Heart right ventricle (tissue), 16 donors: ENCODE data around the gene CPT1A. TPM values are rescaled to one million over a fixed set of nuclear protein-coding genes. Genes with fewer than 3 reads are reported as not detected.
A peak's percentile ranks its signal among the peaks of the same experiment; 100 is the strongest.

ENCODE experiments used
- ATAC-seq, 8 donors: fragments of 200-7000 bp; cut with Tn5 transposase; one replicate each; pipeline ENCODE4 v1.9.1; 2020; ENCODE audit warnings: mild to moderate bottlenecking in 8 of 8, moderate library complexity in 8 of 8, moderate number of reproducible peaks in 1 of 8
- DNase-seq, 2 donors: peaks; one replicate each; pipeline ENCODE4 v3.0.0-alpha.2; 2020
- H3K27ac ChIP-seq, 10 donors: fragments of 200-600 bp; sonication (generic) in 2 of 10; one replicate each; pipeline versions ENCODE4 v1.5.0 to v1.8.0; 2020 to 2022; ENCODE audit warnings: mild to moderate bottlenecking in 3 of 10
- H3K27me3 ChIP-seq, 7 donors: fragments of 200-600 bp; one replicate each; pipeline ENCODE4 v1.8.0; 2021 to 2022; ENCODE audit warnings: mild to moderate bottlenecking in 2 of 7
- H3K36me3 ChIP-seq, 9 donors: fragments of 200-600 bp; sonication (generic) in 1 of 9; one replicate each; pipeline versions ENCODE4 v1.5.0 to v1.8.0; 2020 to 2022; ENCODE audit warnings: mild to moderate bottlenecking in 2 of 9
- H3K4me1 ChIP-seq, 9 donors: fragments of 200-600 bp; sonication (generic) in 1 of 9; one replicate each; pipeline versions ENCODE4 v1.5.0 to v1.8.0; 2020 to 2022; ENCODE audit warnings: mild to moderate bottlenecking in 4 of 9
- H3K4me3 ChIP-seq, 10 donors: fragments of 200-600 bp; sonication (generic) in 2 of 10; one replicate each; pipeline versions ENCODE4 v1.5.0 to v1.8.0; 2020 to 2022; ENCODE audit warnings: mild to moderate bottlenecking in 7 of 10, moderate library complexity in 2 of 10
- H3K9me3 ChIP-seq, 11 donors: fragments of 200-600 bp in 10 of 11; sonication (generic) in 2 of 11; one replicate each; pipeline versions ENCODE4 v1.5.0 to v1.8.0; 2013 to 2022; ENCODE audit warnings: mild to moderate bottlenecking in 2 of 11, control low read depth in 1 of 11, moderate library complexity in 1 of 11
- CTCF ChIP-seq, 9 donors: fragments of 200-600 bp; sonication (generic) in 2 of 9; IDR thresholded peaks; one replicate each; pipeline versions ENCODE4 v1.5.0 to v1.8.0; 2021 to 2022; ENCODE audit warnings: antibody characterized with exemption in 9 of 9, mild to moderate bottlenecking in 5 of 9, moderate library complexity in 1 of 9
- WGBS, 2 donors: extraction: QIAGEN DNeasy Blood & Tissue Kit; methylation state at CpG; one replicate each; pipeline ENCODE4 v1.1.7; 2013; ENCODE audit warnings: inconsistent platforms in 1 of 2; 5-methylcytosine and 5-hydroxymethylcytosine counted together
- intact Hi-C, 10 donors: fragments of 100-400 bp; cut with DNase I; formaldehyde crosslinking; loops; one replicate each; pipeline versions ENCODE4 v1.11.1 to v1.14.2; 2022
- polyA plus RNA-seq, 2 donors: library from polyadenylated mRNA; stranded (reverse); fragments of 200-250 nt; gene quantifications; one replicate each; pipeline ENCODE4 v1.2.3, GENCODE V29; 2013
- total RNA-seq, 10 donors: library from RNA; stranded (reverse); fragmentation: NEBNext Ultra II Directional in 3 of 10; extraction: Animal tissue kit (Norgen Biotek cat#: 25700) in 3 of 10; gene quantifications; one replicate each; pipeline versions ENCODE4 v1.2.1 to v1.2.4, GENCODE V29; 2021 to 2023
- donor health status: Arrhythmogenic right ventricular cardiomyopathy.
- donor health status: ischemic (EF 13 %, LVEDD 7.1; RV severe dilation, severe dysfunction).
- donor health status: healthy with polysubstance abuse.
- donor health status: DM: no; HTN: yes; CAD: no.
- donor health status: DM: no; HTN: no; CAD: no.
- donor health status: ischemic (EF 25% LVEDD 6.9; RV normal size, moderate dysfunction).
- donor health status: ischemic (EF 25% LVEDD 5.7; RV mildly dilated, moderate dysfunction).
- donor health status: healthy.
- donor health status: DM: yes; HTN: yes; CAD: no.
- donor health status: Ischemic cardiomyopathy.
- donor health status: ischemic (EF 35%, LVEDD 5.7; RV mildly dilated, moderate dysfunction).
- donor health status: nonischemic (EF 11% LVEDD 7.7; RV severe dilation, severe dysfunction).
- donor health status: DM: yes; HTN: yes; CAD: no.
- donor health status: PGD.
- donor health status: ischemic (EF 29% LVEDD 5.4; RV normal size, mild dysfunction).
- donor health status: nonischemic (EF 23%, LVEDD 6.1; RV moderate dilation, normal function).

The CPT1A gene
- total and polyA plus RNA-seq, 12 donors: 18.8 to 84.4 (median 44.2) TPM

- no peak for DNase-seq
- no peak for ATAC-seq
- H3K4me3 ChIP-seq: no peak overlapping the region
- no peak for TF ChIP-seq CTCF (IDR thresholded peaks at IDR 0.05)
- H3K9me3 ChIP-seq: no peaks in the 10 kb centered on the region
- H3K27me3 ChIP-seq: no peaks in the 10 kb centered on the region
- peaks cover 0 to 99% (median 43%) of the 10 kb centered on the region in 9 donors for H3K36me3 ChIP-seq
- 95% methylated on average over 16 of the region's 16 CpGs for WGBS, 2 donors
- peaks cover 0 to 25% (median 13%) of the 10 kb centered on the region in 9 donors for H3K4me1 ChIP-seq
- no peak overlapping the region for H3K27ac ChIP-seq
- intact Hi-C loops: loop anchor here in 4 of 10 donors (5.0 to 10.0 kb wide), 3 partner anchors 53 to 70 kb away; partner anchors contain the start of gene CPT1A (in 2 of the 4)
Observed at GRCh38 chr11:68784653-68785052, 57.1 kb downstream of the CPT1A start.

GRCh38 chr11:68783216-68783821 lies 58.4 kb downstream of the CPT1A start:
- intact Hi-C loops: loop anchor here in 4 of 10 donors (5.0 to 10.0 kb wide), 3 partner anchors 54 to 71 kb away; partner anchors contain the start of gene CPT1A (in 2 of the 4)
- Histone ChIP-seq H3K27ac (peak overlapping the region in 1 of 10 donors; percentile 30), H3K9me3 (no peaks in the 10 kb centered on the region), H3K27me3 (no peaks in the 10 kb centered on the region), H3K4me1 (peaks cover 0 to 32% (median 13%) of the 10 kb centered on the region in 9 donors), H3K4me3 (no peak overlapping the region), H3K36me3 (peaks cover 0 to 100% (median 48%) of the 10 kb centered on the region in 9 donors)
- peak; percentile 67 to 70 for DNase-seq
- TF ChIP-seq CTCF (IDR thresholded peaks at IDR 0.05): no peak
- ATAC-seq: peak; percentile 77 to 94 (median 82)
- 44 to 70% methylated on average over 16 of the region's 16 CpGs for WGBS, 2 donors

GRCh38 chr11:68782711-68783110 lies 59.0 kb downstream of the CPT1A start:
- WGBS, 2 donors: 91 to 97% methylated on average over 24 to 26 of the region's 26 CpGs
- Histone ChIP-seq H3K4me1 (peaks cover 0 to 38% (median 16%) of the 10 kb centered on the region in 9 donors), H3K27ac (no peak overlapping the region), H3K36me3 (peaks cover 0 to 100% (median 48%) of the 10 kb centered on the region in 9 donors), H3K9me3 (no peaks in the 10 kb centered on the region), H3K4me3 (no peak overlapping the region), H3K27me3 (no peaks in the 10 kb centered on the region)
- DNase-seq: no peak
- ATAC-seq: peak in 1 of 8 donors; percentile 9
- intact Hi-C loops: loop anchor here in 4 of 10 donors (5.0 to 10.0 kb wide), 3 partner anchors 55 to 72 kb away; partner anchors contain the start of gene CPT1A (in 2 of the 4)
- TF ChIP-seq CTCF (IDR thresholded peaks at IDR 0.05): no peak

GRCh38 chr11:68780829-68781228 lies 60.9 kb downstream of the CPT1A start:
- Histone ChIP-seq H3K27me3 (no peaks in the 10 kb centered on the region), H3K27ac (peak overlapping the region in 5 of 10 donors; percentile 13 to 27 (median 22)), H3K4me1 (peaks cover 0 to 44% (median 16%) of the 10 kb centered on the region in 9 donors), H3K4me3 (no peak overlapping the region), H3K9me3 (no peaks in the 10 kb centered on the region), H3K36me3 (peaks cover 0 to 100% (median 60%) of the 10 kb centered on the region in 9 donors)
- WGBS, 2 donors: 24 to 39% methylated on average over 4 of the region's 4 CpGs
- intact Hi-C loops: loop anchor here in 4 of 10 donors (5.0 to 10.0 kb wide), 3 partner anchors 56 to 74 kb away; partner anchors contain the start of gene CPT1A (in 2 of the 4)
- ATAC-seq (peak; percentile 44 to 79 (median 74)), DNase-seq (peak; percentile 51 to 74)
- no peak for TF ChIP-seq CTCF (IDR thresholded peaks at IDR 0.05)
